ENCODE measurements around the gene MDM2.
A peak's percentile ranks its signal among the peaks of the same experiment; 100 is the strongest.
"Not testable (repeated sequence)": the region's sequence is repeated elsewhere in the genome, so short reads cannot be mapped to it uniquely, and the experiment has no call there.

MDM2 gene

GRCh38 chr12:68788554-68789143, 19.3 kb upstream of the MDM2 start:
- DNase-seq = no peak

GRCh38 chr12:68789144-68789878, 18.7 kb upstream of the MDM2 start:
- DNase-seq = no peak

GRCh38 chr12:68790081-68790951, 17.7 kb upstream of the MDM2 start:
- DNase-seq = no peak

- DNase-seq = no peak
Measured at GRCh38 chr12:68790952-68791234, 17.1 kb upstream of the MDM2 start.

- no peak for DNase-seq
Measured at GRCh38 chr12:68791897-68792481, 16.0 kb upstream of the MDM2 start.

GRCh38 chr12:68792952-68793351, 15.0 kb upstream of the MDM2 start:
- DNase-seq = peak; percentile 11

GRCh38 chr12:68793436-68793835, 14.5 kb upstream of the MDM2 start:
- DNase-seq = no peak

- DNase-seq = no peak
Measured at GRCh38 chr12:68793975-68794652, 13.9 kb upstream of the MDM2 start.

- no peak for DNase-seq
Measured at GRCh38 chr12:68794653-68795251, 13.2 kb upstream of the MDM2 start.

- DNase-seq = no peak
Measured at GRCh38 chr12:68796399-68796798, 11.6 kb upstream of the MDM2 start.

- no peak for DNase-seq
Measured at GRCh38 chr12:68798882-68799234, 9.1 kb upstream of the MDM2 start.

GRCh38 chr12:68800294-68800693, 7.7 kb upstream of the MDM2 start:
- no peak for DNase-seq

- DNase-seq = not testable (repeated sequence)
Measured at GRCh38 chr12:68801124-68801523, 6.9 kb upstream of the MDM2 start.

- not testable (repeated sequence) for DNase-seq
Measured at GRCh38 chr12:68802372-68802745, 5.6 kb upstream of the MDM2 start.

- DNase-seq = not testable (repeated sequence)
Measured at GRCh38 chr12:68802911-68803651, 4.9 kb upstream of the MDM2 start.

GRCh38 chr12:68803948-68804656, 3.9 kb upstream of the MDM2 start:
- DNase-seq = no peak

- DNase-seq = no peak
Measured at GRCh38 chr12:68804657-68805591, 3.1 kb upstream of the MDM2 start.

- no peak for DNase-seq
Measured at GRCh38 chr12:68805592-68806120, 2.3 kb upstream of the MDM2 start.

GRCh38 chr12:68806488-68807237, 1.3 kb upstream of the MDM2 start:
- no peak for DNase-seq
